ENCODE results near the gene PPP1R3C. TPM values are rescaled to one million over a fixed set of nuclear protein-coding genes. Genes with fewer than 3 reads are reported as not detected.

The PPP1R3C gene
- total and polyA plus RNA-seq, 2 experiments from 2014 or later, result 0.91 to 1.8 TPM

DNA sequence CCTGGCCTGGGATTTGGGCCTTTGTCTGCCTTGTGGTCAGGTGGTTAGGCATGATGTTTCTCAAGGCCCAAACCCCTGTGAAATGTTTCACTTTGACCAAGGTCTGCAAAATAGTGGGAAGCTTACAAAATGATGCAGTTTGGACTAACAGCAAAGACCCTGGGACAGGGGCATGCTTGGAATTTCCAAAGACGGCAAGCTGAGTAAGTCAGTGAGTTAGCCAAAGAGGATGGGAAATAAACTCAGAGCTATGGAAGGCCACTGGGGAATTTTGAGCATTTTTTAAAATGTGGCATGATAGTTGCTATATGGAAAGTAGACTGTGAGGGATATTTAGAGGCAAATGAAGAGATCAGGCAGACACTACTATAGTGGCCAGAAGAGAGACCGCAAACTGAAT, 31.6 kb upstream of the PPP1R3C start:
- Mint-ChIP-seq H3K9me3 (no peaks in the 10 kb centered on the region; the same call in 2 of the 3 replicates), H3K27ac (no peak overlapping the region), H3K27me3 (ENCODE audit: insufficient read depth, low read depth, poor library complexity) (peaks cover 2% of the 10 kb centered on the region), H3K4me1 (peaks cover 12% of the 10 kb centered on the region), H3K36me3 (ENCODE audit: low read depth) (no peaks in the 10 kb centered on the region; the same call in 2 of the 3 replicates), H3K4me3 (no peak overlapping the region)
- Histone ChIP-seq H2AFZ (no peak overlapping the region), H3K9me2 (ENCODE audit: insufficient read depth) (peaks cover 9% of the 10 kb centered on the region), H3K4me1 (ENCODE audit: insufficient read depth) (peaks cover 10% of the 10 kb centered on the region; the same call in 1 of the 2 replicates), H3K79me2 (replicated peaks; ENCODE audit: insufficient read depth) (no peaks in the 10 kb centered on the region), H3F3A (replicated peaks; ENCODE audit: low read depth) (no peaks in the 10 kb centered on the region), H3K27ac (ENCODE audit: low read depth) (no peak overlapping the region), H3K4me2 (no peak overlapping the region), H3K36me3 (ENCODE audit: insufficient read depth) (no peaks in the 10 kb centered on the region), H3K27me3 (ENCODE audit: insufficient read depth) (no peaks in the 10 kb centered on the region), H3K4me3 (no peak overlapping the region), H4K20me1 (replicated peaks; ENCODE audit: insufficient read depth) (no peaks in the 10 kb centered on the region)
- no peak for ATAC-seq
- DNase-seq (ENCODE audit: low spot score), result no peak
- TF ChIP-seq NANOG (IDR thresholded peaks at IDR 0.05; ENCODE audit: borderline replicate concordance), result no peak
- no peak for TF ChIP-seq POLR2AphosphoS5 (IDR thresholded peaks at IDR 0.05; ENCODE audit: low read depth)
- TF ChIP-seq, protein P1, sequence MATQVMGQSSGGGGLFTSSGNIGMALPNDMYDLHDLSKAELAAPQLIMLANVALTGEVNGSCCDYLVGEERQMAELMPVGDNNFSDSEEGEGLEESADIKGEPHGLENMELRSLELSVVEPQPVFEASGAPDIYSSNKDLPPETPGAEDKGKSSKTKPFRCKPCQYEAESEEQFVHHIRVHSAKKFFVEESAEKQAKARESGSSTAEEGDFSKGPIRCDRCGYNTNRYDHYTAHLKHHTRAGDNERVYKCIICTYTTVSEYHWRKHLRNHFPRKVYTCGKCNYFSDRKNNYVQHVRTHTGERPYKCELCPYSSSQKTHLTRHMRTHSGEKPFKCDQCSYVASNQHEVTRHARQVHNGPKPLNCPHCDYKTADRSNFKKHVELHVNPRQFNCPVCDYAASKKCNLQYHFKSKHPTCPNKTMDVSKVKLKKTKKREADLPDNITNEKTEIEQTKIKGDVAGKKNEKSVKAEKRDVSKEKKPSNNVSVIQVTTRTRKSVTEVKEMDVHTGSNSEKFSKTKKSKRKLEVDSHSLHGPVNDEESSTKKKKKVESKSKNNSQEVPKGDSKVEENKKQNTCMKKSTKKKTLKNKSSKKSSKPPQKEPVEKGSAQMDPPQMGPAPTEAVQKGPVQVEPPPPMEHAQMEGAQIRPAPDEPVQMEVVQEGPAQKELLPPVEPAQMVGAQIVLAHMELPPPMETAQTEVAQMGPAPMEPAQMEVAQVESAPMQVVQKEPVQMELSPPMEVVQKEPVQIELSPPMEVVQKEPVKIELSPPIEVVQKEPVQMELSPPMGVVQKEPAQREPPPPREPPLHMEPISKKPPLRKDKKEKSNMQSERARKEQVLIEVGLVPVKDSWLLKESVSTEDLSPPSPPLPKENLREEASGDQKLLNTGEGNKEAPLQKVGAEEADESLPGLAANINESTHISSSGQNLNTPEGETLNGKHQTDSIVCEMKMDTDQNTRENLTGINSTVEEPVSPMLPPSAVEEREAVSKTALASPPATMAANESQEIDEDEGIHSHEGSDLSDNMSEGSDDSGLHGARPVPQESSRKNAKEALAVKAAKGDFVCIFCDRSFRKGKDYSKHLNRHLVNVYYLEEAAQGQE (IDR thresholded peaks at IDR 0.05; ENCODE audit: unreplicated experiment), result no peak
- no peak for TF ChIP-seq EZH2phosphoT487 (IDR thresholded peaks at IDR 0.05; ENCODE audit: unreplicated experiment)

DNA sequence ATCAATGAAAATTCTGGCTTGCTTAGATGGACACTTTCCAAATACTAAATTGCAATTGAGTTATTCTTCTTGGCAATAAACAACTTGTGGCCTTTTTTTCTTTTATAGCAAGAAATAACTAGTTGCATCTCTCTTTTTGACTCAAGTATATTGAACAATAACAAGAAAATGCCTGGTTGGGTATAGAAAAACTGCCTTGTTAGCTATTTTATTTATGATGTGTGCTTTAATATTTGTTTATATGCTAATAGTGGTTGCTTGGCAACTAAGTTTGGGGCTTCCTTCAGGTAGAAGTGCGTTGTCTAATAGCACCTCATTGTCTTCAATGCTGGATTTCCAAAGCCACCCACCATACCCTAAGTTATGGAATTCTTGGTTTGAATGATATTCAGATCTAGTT, 30.1 kb upstream of the PPP1R3C start:
- no peak overlapping the region for H3K27ac ChIP-seq (ENCODE audit: low read depth)
- no peaks in the 10 kb centered on the region for H3K79me2 ChIP-seq (replicated peaks; ENCODE audit: insufficient read depth)
- Mint-ChIP-seq H3K9me3 (peaks cover 8% of the 10 kb centered on the region), H3K27me3 (ENCODE audit: insufficient read depth, low read depth, poor library complexity) (peaks cover 2% of the 10 kb centered on the region), H3K36me3 (ENCODE audit: low read depth) (no peaks in the 10 kb centered on the region; the same call in 2 of the 3 replicates), H3K4me3 (no peak overlapping the region), H3K27ac (no peak overlapping the region), H3K4me1 (no peaks in the 10 kb centered on the region; the same call in 2 of the 3 replicates)
- ATAC-seq (no peak), DNase-seq (ENCODE audit: low spot score) (no peak)
- TF ChIP-seq POLR2AphosphoS5 (IDR thresholded peaks at IDR 0.05; ENCODE audit: low read depth), result no peak
- no peak for TF ChIP-seq CREB1 (CRISPR knock-in tag; IDR thresholded peaks at IDR 0.05; ENCODE audit: low read depth)
- TF ChIP-seq EZH2phosphoT487 (IDR thresholded peaks at IDR 0.05; ENCODE audit: unreplicated experiment), result no peak
- no peak for TF ChIP-seq JUNB (IDR thresholded peaks at IDR 0.05; ENCODE audit: unreplicated experiment)
- no peak for TF ChIP-seq STAT1 (IDR thresholded peaks at IDR 0.05; ENCODE audit: unreplicated experiment)
- TF ChIP-seq NANOG (IDR thresholded peaks at IDR 0.05; ENCODE audit: borderline replicate concordance), result no peak
- TF ChIP-seq, protein P1 (IDR thresholded peaks at IDR 0.05; ENCODE audit: unreplicated experiment), result no peak
- TF ChIP-seq, protein P2, sequence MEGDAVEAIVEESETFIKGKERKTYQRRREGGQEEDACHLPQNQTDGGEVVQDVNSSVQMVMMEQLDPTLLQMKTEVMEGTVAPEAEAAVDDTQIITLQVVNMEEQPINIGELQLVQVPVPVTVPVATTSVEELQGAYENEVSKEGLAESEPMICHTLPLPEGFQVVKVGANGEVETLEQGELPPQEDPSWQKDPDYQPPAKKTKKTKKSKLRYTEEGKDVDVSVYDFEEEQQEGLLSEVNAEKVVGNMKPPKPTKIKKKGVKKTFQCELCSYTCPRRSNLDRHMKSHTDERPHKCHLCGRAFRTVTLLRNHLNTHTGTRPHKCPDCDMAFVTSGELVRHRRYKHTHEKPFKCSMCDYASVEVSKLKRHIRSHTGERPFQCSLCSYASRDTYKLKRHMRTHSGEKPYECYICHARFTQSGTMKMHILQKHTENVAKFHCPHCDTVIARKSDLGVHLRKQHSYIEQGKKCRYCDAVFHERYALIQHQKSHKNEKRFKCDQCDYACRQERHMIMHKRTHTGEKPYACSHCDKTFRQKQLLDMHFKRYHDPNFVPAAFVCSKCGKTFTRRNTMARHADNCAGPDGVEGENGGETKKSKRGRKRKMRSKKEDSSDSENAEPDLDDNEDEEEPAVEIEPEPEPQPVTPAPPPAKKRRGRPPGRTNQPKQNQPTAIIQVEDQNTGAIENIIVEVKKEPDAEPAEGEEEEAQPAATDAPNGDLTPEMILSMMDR (conservative IDR thresholded peaks at IDR 0.05; ENCODE audit: low read depth in 2 of 2), result no peak
- TF ChIP-seq ZNF114 (CRISPR knock-in tag; IDR thresholded peaks at IDR 0.05), result no peak
- no peaks in the 10 kb centered on the region for H3K36me3 ChIP-seq (ENCODE audit: insufficient read depth)
- no peaks in the 10 kb centered on the region for H3F3A ChIP-seq (replicated peaks; ENCODE audit: low read depth)
- no peak overlapping the region for H3K4me3 ChIP-seq
- H3K27me3 ChIP-seq (ENCODE audit: insufficient read depth), result no peaks in the 10 kb centered on the region
- peaks cover 9% of the 10 kb centered on the region for H3K9me2 ChIP-seq (ENCODE audit: insufficient read depth)
- no peaks in the 10 kb centered on the region for H3K4me1 ChIP-seq (ENCODE audit: insufficient read depth)
- H4K20me1 ChIP-seq (replicated peaks; ENCODE audit: insufficient read depth), result no peaks in the 10 kb centered on the region
- H3K4me2 ChIP-seq, result no peak overlapping the region
- no peak overlapping the region for H2AFZ ChIP-seq

All from GM23338 (cell line).